Neural progenitor cell (in vitro differentiated cells): ENCODE data around the gene LZIC. TPM values are rescaled to one million over a fixed set of nuclear protein-coding genes. Genes with fewer than 3 reads are reported as not detected.

Experiments used
- DNase-seq: peaks from one replicate; pipeline ENCODE4 v3.0.0-alpha.2; 2016; ENCODE audit warnings: low spot score
- H2AFZ ChIP-seq: fragments of 200-600 bp; sonication (generic); replicated peaks from 2 replicates; pipeline ENCODE4 v1.6.1; 2016; ENCODE audit warnings: antibody characterized with exemption
- H3F3A ChIP-seq: fragments of 200-600 bp; sonication (generic); 2 replicates; pipeline ENCODE4 v1.6.1; 2016; ENCODE audit warnings: antibody characterized with exemption, low read depth
- H3K27ac ChIP-seq: fragments of 200-600 bp; sonication (generic); 2 replicates; pipeline ENCODE4 v1.5.1; 2016; ENCODE audit warnings: mild to moderate bottlenecking
- H3K27me3 ChIP-seq: fragments of 200-600 bp; sonication (generic); 2 replicates; pipeline ENCODE4 v1.6.1; 2016; ENCODE audit warnings: mild to moderate bottlenecking, moderate library complexity
- H3K36me3 ChIP-seq: fragments of 200-600 bp; sonication (generic); 2 replicates; pipeline ENCODE4 v1.5.1; 2016
- H3K4me1 ChIP-seq: fragments of 200-600 bp; sonication (generic); 2 replicates; pipeline ENCODE4 v1.6.1; 2016; ENCODE audit warnings: mixed run types
- H3K4me2 ChIP-seq: fragments of 200-600 bp; sonication (generic); 2 replicates; pipeline ENCODE4 v1.6.1; 2016
- H3K4me3 ChIP-seq: fragments of 200-600 bp; sonication (generic); 2 replicates; pipeline ENCODE4 v1.5.1; 2016
- H3K79me2 ChIP-seq: fragments of 200-600 bp; sonication (generic); 2 replicates; pipeline ENCODE4 v1.6.1; 2016; ENCODE audit warnings: low read depth
- H3K9ac ChIP-seq: fragments of 200-600 bp; sonication (generic); 2 replicates; pipeline ENCODE4 v1.6.1; 2016
- H3K9me3 ChIP-seq: fragments of 200-600 bp; sonication (generic); 2 replicates; pipeline ENCODE4 v1.5.1; 2016; ENCODE audit warnings: low read depth
- H4K20me1 ChIP-seq: fragments of 200-600 bp; sonication (generic); 2 replicates; pipeline ENCODE4 v1.6.1; 2016; ENCODE audit warnings: low read depth
- H3K27ac Mint-ChIP-seq: 3 replicates; pipeline ENCODE4 v1.8.0; 2021; ENCODE audit warnings: mixed read lengths
- H3K27me3 Mint-ChIP-seq: 2 replicates; pipeline ENCODE4 v1.8.0; 2022; ENCODE audit warnings: low read depth, mild to moderate bottlenecking, inconsistent platforms, moderate library complexity, mixed read lengths; ENCODE audit not compliant: insufficient read depth
- H3K36me3 Mint-ChIP-seq: 3 replicates; pipeline ENCODE4 v1.8.0; 2021; ENCODE audit warnings: mixed read lengths
- H3K4me1 Mint-ChIP-seq: 3 replicates; pipeline ENCODE4 v1.8.0; 2021; ENCODE audit warnings: mixed read lengths
- H3K4me3 Mint-ChIP-seq: 3 replicates; pipeline ENCODE4 v1.8.0; 2021; ENCODE audit warnings: mild to moderate bottlenecking, moderate library complexity, mixed read lengths
- H3K9me3 Mint-ChIP-seq: 3 replicates; pipeline ENCODE4 v1.8.0; 2020; ENCODE audit warnings: mixed read lengths
- EZH2 ChIP-seq: fragments of 200-600 bp; sonication (generic); IDR thresholded peaks from 2 replicates; pipeline ENCODE4 v1.6.1; 2017; ENCODE audit warnings: antibody characterized with exemption, mild to moderate bottlenecking, moderate library complexity
- EZH2phosphoT487 ChIP-seq: fragments of 200-600 bp; sonication (generic); IDR thresholded peaks from 2 replicates; pipeline ENCODE4 v1.6.1; 2017; ENCODE audit warnings: antibody characterized with exemption
- total RNA-seq: library from RNA; depleted of rRNA; stranded (reverse); fragments of >200 nt; gene quantifications from 2 replicates; pipeline ENCODE4 v1.2.3, GENCODE V29; 2015; ENCODE audit warnings: low replicate concordance
- TF ChIP-seq, protein P1 (sequence below): fragments of 200-600 bp; sonication (generic); IDR thresholded peaks from 2 replicates; pipeline ENCODE4 v1.5.1; 2017; ENCODE audit warnings: antibody characterized with exemption, mild to moderate bottlenecking

The LZIC gene
- total RNA-seq, 1 donor from 2014 or later, result 60.6 TPM

DNA sequence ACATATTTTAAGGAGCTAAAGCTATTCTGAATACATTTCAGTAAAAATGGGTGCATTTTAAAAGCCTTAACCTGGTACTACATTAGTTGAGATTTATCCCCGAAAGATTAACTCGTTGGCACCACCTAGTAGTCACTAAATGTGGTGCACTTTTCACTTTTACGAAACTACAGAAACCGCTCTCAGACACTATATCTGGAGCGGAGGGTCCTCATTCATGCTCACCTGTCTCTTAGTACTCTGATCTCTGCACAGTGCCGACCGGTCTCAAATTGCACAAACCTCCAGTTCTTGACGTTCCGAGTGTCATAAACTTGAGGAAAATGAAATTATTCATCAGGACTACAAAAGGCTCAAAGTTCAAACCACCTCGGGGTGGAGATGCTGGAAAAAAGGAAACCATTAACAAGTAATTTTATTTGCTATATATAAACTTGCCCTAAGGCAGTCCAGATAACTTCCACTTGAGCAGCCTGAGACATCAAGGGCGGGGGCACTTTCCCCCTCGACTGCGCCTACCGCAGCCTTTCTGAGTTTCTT is 722 bp downstream of the LZIC start:
- Histone ChIP-seq H3F3A (peaks cover 27% of the 10 kb centered on the region), H2AFZ (peak overlapping the region; percentile 74), H3K27ac (peak overlapping the region; percentile 38), H3K36me3 (peaks cover 5% of the 10 kb centered on the region), H3K9ac (peak overlapping the region; percentile 67), H3K79me2 (peaks cover 27% of the 10 kb centered on the region), H3K9me3 (no peaks in the 10 kb centered on the region), H4K20me1 (no peaks in the 10 kb centered on the region), H3K4me2 (peak overlapping the region; percentile 94), H3K4me1 (no peaks in the 10 kb centered on the region), H3K4me3 (peak overlapping the region; percentile 75), H3K27me3 (no peaks in the 10 kb centered on the region)
- peak overlapping the region; percentile 98 for H3K4me3 Mint-ChIP-seq
- peaks cover 3% of the 10 kb centered on the region for H3K27me3 Mint-ChIP-seq
- TF ChIP-seq, protein P1, sequence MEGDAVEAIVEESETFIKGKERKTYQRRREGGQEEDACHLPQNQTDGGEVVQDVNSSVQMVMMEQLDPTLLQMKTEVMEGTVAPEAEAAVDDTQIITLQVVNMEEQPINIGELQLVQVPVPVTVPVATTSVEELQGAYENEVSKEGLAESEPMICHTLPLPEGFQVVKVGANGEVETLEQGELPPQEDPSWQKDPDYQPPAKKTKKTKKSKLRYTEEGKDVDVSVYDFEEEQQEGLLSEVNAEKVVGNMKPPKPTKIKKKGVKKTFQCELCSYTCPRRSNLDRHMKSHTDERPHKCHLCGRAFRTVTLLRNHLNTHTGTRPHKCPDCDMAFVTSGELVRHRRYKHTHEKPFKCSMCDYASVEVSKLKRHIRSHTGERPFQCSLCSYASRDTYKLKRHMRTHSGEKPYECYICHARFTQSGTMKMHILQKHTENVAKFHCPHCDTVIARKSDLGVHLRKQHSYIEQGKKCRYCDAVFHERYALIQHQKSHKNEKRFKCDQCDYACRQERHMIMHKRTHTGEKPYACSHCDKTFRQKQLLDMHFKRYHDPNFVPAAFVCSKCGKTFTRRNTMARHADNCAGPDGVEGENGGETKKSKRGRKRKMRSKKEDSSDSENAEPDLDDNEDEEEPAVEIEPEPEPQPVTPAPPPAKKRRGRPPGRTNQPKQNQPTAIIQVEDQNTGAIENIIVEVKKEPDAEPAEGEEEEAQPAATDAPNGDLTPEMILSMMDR, result peak; percentile 69
- TF ChIP-seq EZH2, result no peak
- no peak for TF ChIP-seq EZH2phosphoT487
- peak; percentile 61 for DNase-seq
- H3K36me3 Mint-ChIP-seq, result peaks cover 7% of the 10 kb centered on the region
- H3K27ac Mint-ChIP-seq, result peak overlapping the region; percentile 7
- peaks cover 15% of the 10 kb centered on the region for H3K4me1 Mint-ChIP-seq
- no peaks in the 10 kb centered on the region for H3K9me3 Mint-ChIP-seq

DNA sequence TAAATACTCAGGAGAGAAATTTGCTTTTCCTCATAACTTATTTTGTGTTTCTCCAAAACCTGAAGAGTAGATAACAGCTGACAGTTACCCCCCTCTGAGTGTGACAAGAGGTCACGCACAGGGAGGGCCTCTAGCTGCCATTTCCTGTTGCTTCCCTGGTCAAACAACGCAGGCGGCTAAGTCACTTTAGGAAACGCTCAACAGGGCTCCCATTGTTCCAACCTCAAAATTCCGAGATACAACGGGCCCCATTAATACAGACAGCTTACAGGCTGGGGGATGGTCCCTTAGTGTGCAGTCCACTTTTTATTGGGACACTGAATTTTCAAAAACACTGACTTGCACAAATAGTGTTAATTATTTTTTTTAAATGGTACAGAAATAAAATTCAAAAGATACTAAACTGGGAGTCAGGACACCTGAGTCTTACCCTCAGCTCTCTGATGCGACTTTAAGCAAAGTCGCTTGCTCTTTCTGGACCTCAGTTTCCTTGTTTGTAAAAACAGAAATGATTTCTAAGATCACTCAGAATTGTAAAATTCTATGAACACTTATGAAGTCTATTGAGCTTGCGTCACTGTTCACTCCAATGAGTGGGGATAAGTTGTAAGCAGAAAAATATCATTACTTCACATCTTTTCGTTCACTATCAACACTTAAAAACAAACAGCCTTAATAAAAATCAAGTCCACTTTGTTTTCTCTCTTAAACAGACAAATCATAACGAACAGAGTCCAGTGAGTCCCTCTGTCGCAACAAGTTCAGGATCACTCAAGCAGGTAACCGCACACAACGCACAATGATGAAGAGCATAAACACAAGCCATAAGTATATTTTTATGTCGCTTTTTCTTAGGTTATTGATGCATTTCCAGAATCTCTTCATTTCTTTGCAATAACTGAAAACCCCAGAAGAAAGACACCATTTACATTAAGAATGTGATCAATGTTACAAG is 13.5 kb downstream of the LZIC start:
- Histone ChIP-seq H3K27me3 (no peaks in the 10 kb centered on the region), H3K4me2 (peak overlapping the region; percentile 57), H3K9me3 (no peaks in the 10 kb centered on the region), H3K36me3 (peaks cover 17% of the 10 kb centered on the region), H3K4me3 (peak overlapping the region; percentile 22), H3K9ac (no peak overlapping the region), H2AFZ (no peak overlapping the region), H3F3A (peaks cover 43% of the 10 kb centered on the region), H3K79me2 (no peaks in the 10 kb centered on the region), H3K27ac (peak overlapping the region; percentile 57), H4K20me1 (no peaks in the 10 kb centered on the region), H3K4me1 (peaks cover 42% of the 10 kb centered on the region)
- peak; percentile 83 for DNase-seq
- peaks cover 4% of the 10 kb centered on the region for H3K27me3 Mint-ChIP-seq
- H3K36me3 Mint-ChIP-seq, result peaks cover 17% of the 10 kb centered on the region
- peak overlapping the region; percentile 55 for H3K4me3 Mint-ChIP-seq
- TF ChIP-seq EZH2phosphoT487, result no peak
- TF ChIP-seq, protein P1, result no peak
- no peak for TF ChIP-seq EZH2
- peaks cover 44% of the 10 kb centered on the region for H3K4me1 Mint-ChIP-seq
- H3K27ac Mint-ChIP-seq, result no peak overlapping the region
- no peaks in the 10 kb centered on the region for H3K9me3 Mint-ChIP-seq

DNA sequence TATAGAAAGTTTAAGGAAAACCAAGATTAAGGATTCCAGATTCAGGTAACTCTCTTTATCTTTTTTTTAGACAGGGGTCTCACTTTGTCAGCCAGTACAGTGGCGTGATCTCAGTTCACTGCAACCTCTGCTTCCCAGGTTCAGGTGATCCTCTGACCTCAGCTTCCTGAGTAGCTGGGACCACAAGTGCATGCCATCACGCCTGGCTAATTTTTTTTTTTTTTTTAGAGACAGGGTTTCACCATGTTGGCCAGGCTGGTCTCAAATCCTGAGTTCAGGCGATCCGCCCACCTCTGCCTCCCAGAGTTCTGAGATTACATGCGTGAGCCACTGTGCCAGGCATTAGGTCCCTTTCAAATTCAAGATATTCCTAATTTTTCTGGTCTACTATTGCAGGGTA is 15.9 kb downstream of the LZIC start:
- H3K4me1 Mint-ChIP-seq, result peaks cover 57% of the 10 kb centered on the region
- Histone ChIP-seq H3K9me3 (no peaks in the 10 kb centered on the region), H3K4me2 (peak overlapping the region; percentile 62), H3K79me2 (no peaks in the 10 kb centered on the region), H3F3A (peaks cover 58% of the 10 kb centered on the region), H3K4me1 (peaks cover 53% of the 10 kb centered on the region), H3K27me3 (no peaks in the 10 kb centered on the region), H4K20me1 (no peaks in the 10 kb centered on the region), H3K4me3 (no peak overlapping the region), H3K27ac (peak overlapping the region; percentile 80), H2AFZ (no peak overlapping the region), H3K9ac (no peak overlapping the region), H3K36me3 (peaks cover 12% of the 10 kb centered on the region)
- TF ChIP-seq EZH2phosphoT487 (no peak), EZH2 (no peak)
- DNase-seq, result no peak
- no peaks in the 10 kb centered on the region for H3K27me3 Mint-ChIP-seq
- H3K4me3 Mint-ChIP-seq, result peak overlapping the region; percentile 27
- no peak overlapping the region for H3K27ac Mint-ChIP-seq
- no peaks in the 10 kb centered on the region for H3K9me3 Mint-ChIP-seq
- H3K36me3 Mint-ChIP-seq, result peaks cover 10% of the 10 kb centered on the region
